Measurements from ENCODE around the gene CLRN2. TPM values are rescaled to one million over a fixed set of nuclear protein-coding genes. Genes with fewer than 3 reads are reported as not detected.

The CLRN2 gene
- total and polyA plus RNA-seq, 10 of the 15 experiments (the other 5 are each of a cell fraction or from before 2014, with no cell fraction given) = not detected

GRCh38 chr4:17521595-17521994 lies 6.6 kb downstream of the CLRN2 start:
- H3K4me1 ChIP-seq (ENCODE audit: control insufficient read depth, insufficient read depth, low read length) = no peaks in the 10 kb centered on the region
- H2AFZ ChIP-seq (ENCODE audit: control insufficient read depth, low read depth, low read length) = no peak overlapping the region
- ATAC-seq (no peak), FAIRE-seq (no peak), DNase-seq (ENCODE audit: low read depth, low spot score) (no peak)
- BruUV-seq (replicated peaks) = no TSS peak
- no peak overlapping the region for H3K27ac ChIP-seq (ENCODE audit: control insufficient read depth, insufficient read depth)
- ChIA-PET SMC1A (ENCODE audit: uncharacterized antibody, unreplicated experiment) (interaction anchor here (1.0 kb wide), 1 partner anchor 9 kb away, joined by 3 read pairs; the partner anchor contains the start of gene QDPR), RAD21 (ENCODE audit: unreplicated experiment) (no interaction called here), POLR2A (no interaction called here), CTCF (interaction anchor here (1.0 to 1.5 kb wide), 2 partner anchors 47 to 49 kb away, joined by 4 to 5 read pairs; no protein-coding TSS in a partner anchor)
- 52% methylated on average over 5 of the region's 5 CpGs for WGBS (ENCODE audit: insufficient coverage, insufficient replicate concordance, low lambda C conversion rate, missing lambda C conversion rate)
- H3K9me3 ChIP-seq (replicated peaks; ENCODE audit: control insufficient read depth, insufficient read depth, low read length) = no peaks in the 10 kb centered on the region
- no peak overlapping the region for H3K9ac ChIP-seq (ENCODE audit: control insufficient read depth, insufficient read depth, low read length)
- no peaks in the 10 kb centered on the region for H4K20me1 ChIP-seq (ENCODE audit: control insufficient read depth, insufficient read depth)
- H3K4me3 ChIP-seq = no peak overlapping the region
- in situ Hi-C loops (cut with MboI) = no loop called here
- H3K4me2 ChIP-seq (ENCODE audit: control insufficient read depth, insufficient read depth) = no peak overlapping the region
- no peaks in the 10 kb centered on the region for H3K36me3 ChIP-seq (ENCODE audit: control insufficient read depth in 2 of 2, insufficient read depth in 2 of 2, low read length in 1 of 2)
- no peaks in the 10 kb centered on the region for H3K79me2 ChIP-seq (ENCODE audit: control insufficient read depth, insufficient read depth, low read length)
- no peaks in the 10 kb centered on the region for H3K27me3 ChIP-seq (replicated peaks in 1 of 2; ENCODE audit: control insufficient read depth in 2 of 2, insufficient read depth in 2 of 2, low read length in 1 of 2)
- intact Hi-C loops (cut with micrococcal nuclease; ENCODE audit: unreplicated experiment) = no loop called here
- TF ChIP-seq PKNOX1 (IDR thresholded peaks at IDR 0.05) (no peak), CEBPZ (IDR thresholded peaks at IDR 0.05; ENCODE audit: low read depth, low read length) (no peak), HDAC6 (IDR thresholded peaks at IDR 0.05; ENCODE audit: unreplicated experiment) (no peak), ATF7 (IDR thresholded peaks at IDR 0.05; ENCODE audit: low read depth) (no peak), REST (IDR thresholded peaks at IDR 0.05; ENCODE audit: low read depth, low read length) (no peak), SIN3A (IDR thresholded peaks at IDR 0.05; ENCODE audit: low read depth, low read length) (no peak), TAF1 (IDR thresholded peaks at IDR 0.05; ENCODE audit: borderline replicate concordance, low read depth, low read length) (no peak), MAX (IDR thresholded peaks at IDR 0.05; ENCODE audit: low read depth, low read length) (no peak), MLLT1 (IDR thresholded peaks at IDR 0.05) (no peak), SKIL (IDR thresholded peaks at IDR 0.05; ENCODE audit: low read depth, poor library complexity, severe bottlenecking) (no peak), IRF4 (IDR thresholded peaks at IDR 0.05; ENCODE audit: low read depth, low read length) (no peak)

Measured in GM12878 (cell line).